ENCODE results near the gene TMEM132E. TPM values are rescaled to one million over a fixed set of nuclear protein-coding genes. Genes with fewer than 3 reads are reported as not detected.
A peak's percentile ranks its signal among the peaks of the same experiment; 100 is the strongest.

TMEM132E gene
- total RNA-seq, 1 donor from 2014 or later: not detected

GRCh38 chr17:34650051-34650750 lies 70.8 kb downstream of the TMEM132E start:
- no peak for ATAC-seq
- no peak for DNase-seq
- intact Hi-C loops (cut with micrococcal nuclease): no loop called here

GRCh38 chr17:34651402-34651811 lies 72.0 kb downstream of the TMEM132E start:
- no peak for ATAC-seq
- intact Hi-C loops (cut with micrococcal nuclease): no loop called here
- DNase-seq: no peak

- intact Hi-C loops (cut with micrococcal nuclease): no loop called here
- ATAC-seq (no peak), DNase-seq (no peak)
These were observed 72.7 kb downstream of the TMEM132E start for GRCh38 chr17:34652021-34652555.

- intact Hi-C loops (cut with micrococcal nuclease): no loop called here
- no peak for ATAC-seq
- DNase-seq: no peak
These were observed 74.1 kb downstream of the TMEM132E start for GRCh38 chr17:34653511-34653910.

- intact Hi-C loops (cut with micrococcal nuclease): no loop called here
- no peak for ATAC-seq
- DNase-seq: no peak
These were observed 75.0 kb downstream of the TMEM132E start for GRCh38 chr17:34654276-34654880.

- DNase-seq: no peak
- peak; percentile 73 for ATAC-seq
- intact Hi-C loops (cut with micrococcal nuclease): no loop called here
These were observed 75.5 kb downstream of the TMEM132E start for GRCh38 chr17:34654881-34655276.

GRCh38 chr17:34656801-34657200 lies 77.4 kb downstream of the TMEM132E start:
- ATAC-seq (no peak), DNase-seq (no peak)
- intact Hi-C loops (cut with micrococcal nuclease): no loop called here

- ATAC-seq (no peak), DNase-seq (no peak)
- intact Hi-C loops (cut with micrococcal nuclease): no loop called here
These were observed 79.6 kb downstream of the TMEM132E start for GRCh38 chr17:34658811-34659560.

- ATAC-seq (no peak), DNase-seq (no peak)
- intact Hi-C loops (cut with micrococcal nuclease): no loop called here
These were observed 84.3 kb downstream of the TMEM132E start for GRCh38 chr17:34663714-34664113.

GRCh38 chr17:34665150-34665806 lies 85.9 kb downstream of the TMEM132E start:
- intact Hi-C loops (cut with micrococcal nuclease): no loop called here
- ATAC-seq (no peak), DNase-seq (no peak)

GRCh38 chr17:34665819-34666763 lies 86.7 kb downstream of the TMEM132E start:
- DNase-seq (no peak), ATAC-seq (no peak)
- intact Hi-C loops (cut with micrococcal nuclease): no loop called here

- no peak for DNase-seq
- intact Hi-C loops (cut with micrococcal nuclease): no loop called here
- ATAC-seq: no peak
These were observed 88.3 kb downstream of the TMEM132E start for GRCh38 chr17:34667656-34668055.

GRCh38 chr17:34668206-34668605 lies 88.8 kb downstream of the TMEM132E start:
- DNase-seq (no peak), ATAC-seq (no peak)
- intact Hi-C loops (cut with micrococcal nuclease): no loop called here

- no peak for ATAC-seq
- intact Hi-C loops (cut with micrococcal nuclease): no loop called here
- DNase-seq: no peak
These were observed 90.1 kb downstream of the TMEM132E start for GRCh38 chr17:34669511-34669910.

- intact Hi-C loops (cut with micrococcal nuclease): no loop called here
- DNase-seq: no peak
- ATAC-seq: no peak
These were observed 91.2 kb downstream of the TMEM132E start for GRCh38 chr17:34670618-34671017.

GRCh38 chr17:34671191-34671590 lies 91.8 kb downstream of the TMEM132E start:
- intact Hi-C loops (cut with micrococcal nuclease): no loop called here
- DNase-seq: no peak
- ATAC-seq: no peak

GRCh38 chr17:34672176-34672785 lies 92.9 kb downstream of the TMEM132E start:
- intact Hi-C loops (cut with micrococcal nuclease): no loop called here
- ATAC-seq (no peak), DNase-seq (no peak)

GRCh38 chr17:34673516-34673915 lies 94.1 kb downstream of the TMEM132E start:
- ATAC-seq (no peak), DNase-seq (no peak)
- intact Hi-C loops (cut with micrococcal nuclease): no loop called here
